IPS-18a (cell line): ENCODE measurements around the gene KCNQ1.

Experiments used
- H3K27ac ChIP-seq: one replicate; pipeline ENCODE4 v1.5.1; 2013; ENCODE audit warnings: low read length
- H3K27me3 ChIP-seq: one replicate; pipeline ENCODE4 v1.6.1; 2013; ENCODE audit warnings: mild to moderate bottlenecking, low read length; ENCODE audit not compliant: control insufficient read depth, insufficient read depth
- H3K36me3 ChIP-seq: one replicate; pipeline ENCODE4 v1.6.1; 2013; ENCODE audit warnings: low read depth, low read length; ENCODE audit not compliant: control insufficient read depth
- H3K4me1 ChIP-seq: one replicate; pipeline ENCODE4 v1.6.1; 2013; ENCODE audit warnings: low read depth, low read length; ENCODE audit not compliant: control insufficient read depth
- H3K4me3 ChIP-seq: one replicate; pipeline ENCODE4 v1.5.1; 2013; ENCODE audit warnings: low read length
- H3K9ac ChIP-seq: one replicate; pipeline ENCODE4 v1.6.1; 2013; ENCODE audit warnings: mild to moderate bottlenecking, low read length, moderate library complexity
- H3K9me3 ChIP-seq: one replicate; pipeline ENCODE4 v1.6.1; 2013; ENCODE audit warnings: low read depth, low read length; ENCODE audit not compliant: control insufficient read depth

Gene KCNQ1

DNA sequence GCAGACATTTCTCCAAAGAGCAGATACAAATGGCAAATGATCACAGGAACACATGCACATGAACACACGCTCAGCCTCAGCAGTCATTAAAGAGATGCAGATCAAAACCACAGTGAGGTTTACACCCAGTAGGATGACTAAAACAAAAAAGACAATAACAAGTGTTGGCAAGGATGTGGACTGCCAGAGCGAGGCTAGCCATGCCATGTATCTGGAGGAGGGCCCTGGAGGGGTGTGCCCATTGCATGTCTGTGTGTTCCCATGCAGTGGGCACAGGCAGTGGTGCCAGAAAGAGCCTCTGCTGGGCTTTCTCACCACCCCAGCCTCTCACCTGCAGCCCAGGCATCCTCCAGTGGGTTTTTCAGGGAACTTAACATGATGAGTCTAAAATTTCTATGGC, 309.2 kb downstream of the KCNQ1 start:
- peaks cover 66% of the 10 kb centered on the region for H3K27me3 ChIP-seq
- no peak overlapping the region for H3K27ac ChIP-seq
- no peaks in the 10 kb centered on the region for H3K4me1 ChIP-seq
- H3K9ac ChIP-seq: no peak overlapping the region
- no peaks in the 10 kb centered on the region for H3K36me3 ChIP-seq
- no peak overlapping the region for H3K4me3 ChIP-seq
- no peaks in the 10 kb centered on the region for H3K9me3 ChIP-seq

- Histone ChIP-seq H3K27me3 (peaks cover 66% of the 10 kb centered on the region), H3K4me1 (no peaks in the 10 kb centered on the region), H3K27ac (no peak overlapping the region), H3K9me3 (no peaks in the 10 kb centered on the region), H3K9ac (no peak overlapping the region), H3K4me3 (no peak overlapping the region), H3K36me3 (no peaks in the 10 kb centered on the region)
These were observed 310.3 kb downstream of the KCNQ1 start for GRCh38 chr11:2755071-2755470.

DNA sequence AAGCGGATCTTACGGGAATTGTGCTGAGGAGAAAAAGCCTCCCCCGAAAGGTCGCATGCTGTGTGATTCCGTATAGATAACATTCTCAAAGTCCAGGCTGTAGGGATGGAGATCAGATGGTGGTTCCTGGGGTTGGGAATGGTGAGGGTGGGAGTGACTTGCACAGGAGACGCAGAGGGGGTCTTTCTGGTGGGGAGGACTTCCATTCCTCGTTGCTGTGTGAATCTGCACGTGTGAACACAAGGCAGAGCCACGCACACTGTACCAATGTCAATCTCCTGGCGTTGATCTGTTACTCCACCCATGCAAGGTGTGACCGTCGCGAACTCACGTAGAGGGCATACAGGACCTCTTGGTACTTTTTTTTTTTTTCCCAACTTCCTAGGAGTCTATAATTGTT, 313.9 kb downstream of the KCNQ1 start:
- Histone ChIP-seq H3K9ac (no peak overlapping the region), H3K27me3 (peaks cover 44% of the 10 kb centered on the region), H3K4me1 (no peaks in the 10 kb centered on the region), H3K9me3 (no peaks in the 10 kb centered on the region), H3K36me3 (no peaks in the 10 kb centered on the region), H3K4me3 (no peak overlapping the region), H3K27ac (no peak overlapping the region)

DNA sequence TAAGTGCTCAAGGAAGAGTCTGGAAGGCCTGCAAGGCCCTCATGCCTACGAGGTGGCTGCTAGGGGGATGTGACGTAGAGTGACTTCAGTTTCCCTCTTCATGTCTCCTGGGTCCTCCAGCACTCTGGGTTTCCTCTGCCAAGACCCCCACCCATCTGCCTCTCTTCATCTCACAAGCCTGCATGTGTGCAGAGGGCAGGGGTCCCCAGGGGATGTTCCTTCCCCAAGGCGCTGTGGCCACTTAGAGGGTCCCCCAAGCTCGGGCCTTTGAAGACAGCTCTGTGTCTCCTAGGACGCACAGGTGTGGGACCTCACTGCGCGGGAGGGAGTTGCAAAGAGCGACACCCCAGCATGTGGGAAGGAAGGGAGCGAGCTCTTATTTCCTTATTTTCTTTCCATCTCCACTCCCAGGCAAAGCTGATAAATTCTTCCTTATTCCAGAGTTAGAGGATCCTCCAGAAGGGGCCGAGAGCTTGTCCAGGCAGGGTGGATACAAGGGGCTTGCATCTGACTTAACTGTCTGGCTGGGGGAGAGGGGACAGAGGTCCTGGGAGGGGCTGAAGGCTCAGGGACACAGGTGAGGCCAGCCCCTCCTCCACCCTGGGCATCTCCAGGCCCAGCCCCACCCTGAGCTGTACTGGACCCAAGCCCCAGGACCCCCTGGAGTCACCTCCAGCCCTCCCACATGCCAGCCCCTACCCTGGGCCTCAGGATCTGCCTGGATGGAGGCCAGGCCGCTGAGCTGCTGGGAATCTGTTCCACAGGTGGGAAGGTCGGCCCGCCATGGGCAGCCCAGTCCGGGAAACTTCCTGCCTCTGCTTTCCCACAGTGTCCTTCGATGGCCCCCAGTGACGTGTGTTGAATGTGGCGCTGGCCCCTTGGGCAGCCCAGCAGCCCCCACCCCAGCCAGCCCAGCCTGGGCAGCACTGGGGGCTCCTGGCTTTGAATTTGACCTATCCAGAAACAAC, 314.7 kb downstream of the KCNQ1 start:
- no peaks in the 10 kb centered on the region for H3K4me1 ChIP-seq
- peaks cover 36% of the 10 kb centered on the region for H3K27me3 ChIP-seq
- H3K9ac ChIP-seq: no peak overlapping the region
- H3K4me3 ChIP-seq: no peak overlapping the region
- H3K36me3 ChIP-seq: no peaks in the 10 kb centered on the region
- no peaks in the 10 kb centered on the region for H3K9me3 ChIP-seq
- no peak overlapping the region for H3K27ac ChIP-seq

GRCh38 chr11:2760196-2760871, 315.5 kb downstream of the KCNQ1 start:
- Histone ChIP-seq H3K27ac (no peak overlapping the region), H3K27me3 (peaks cover 35% of the 10 kb centered on the region), H3K36me3 (no peaks in the 10 kb centered on the region)

GRCh38 chr11:2761131-2762030, 316.6 kb downstream of the KCNQ1 start:
- Histone ChIP-seq H3K36me3 (no peaks in the 10 kb centered on the region), H3K9ac (no peak overlapping the region), H3K9me3 (no peaks in the 10 kb centered on the region), H3K4me1 (no peaks in the 10 kb centered on the region), H3K27ac (no peak overlapping the region), H3K4me3 (no peak overlapping the region), H3K27me3 (peaks cover 44% of the 10 kb centered on the region)

More at GRCh38 chr11:2760196-2760871, 315.5 kb downstream of the KCNQ1 start:
- Histone ChIP-seq H3K9ac (no peak overlapping the region), H3K4me1 (no peaks in the 10 kb centered on the region), H3K4me3 (no peak overlapping the region), H3K9me3 (no peaks in the 10 kb centered on the region)

DNA sequence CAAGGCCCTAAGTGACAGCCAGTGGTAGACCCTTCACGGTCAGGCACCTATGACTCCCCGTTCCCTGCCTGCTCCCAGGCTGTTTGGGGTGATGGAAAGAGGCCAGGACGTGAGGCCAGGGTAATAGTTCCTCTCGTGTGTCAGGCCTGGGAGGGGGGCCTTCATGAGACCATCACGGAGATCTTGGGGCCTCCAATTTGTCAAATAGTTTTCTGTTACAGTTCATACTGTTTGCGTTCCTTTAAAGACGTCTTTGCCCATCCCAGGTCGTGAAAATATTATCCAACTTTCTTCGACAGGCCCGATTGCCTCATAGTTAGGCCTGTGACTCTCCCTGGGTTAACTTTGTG, 317.2 kb downstream of the KCNQ1 start:
- no peaks in the 10 kb centered on the region for H3K4me1 ChIP-seq

DNA sequence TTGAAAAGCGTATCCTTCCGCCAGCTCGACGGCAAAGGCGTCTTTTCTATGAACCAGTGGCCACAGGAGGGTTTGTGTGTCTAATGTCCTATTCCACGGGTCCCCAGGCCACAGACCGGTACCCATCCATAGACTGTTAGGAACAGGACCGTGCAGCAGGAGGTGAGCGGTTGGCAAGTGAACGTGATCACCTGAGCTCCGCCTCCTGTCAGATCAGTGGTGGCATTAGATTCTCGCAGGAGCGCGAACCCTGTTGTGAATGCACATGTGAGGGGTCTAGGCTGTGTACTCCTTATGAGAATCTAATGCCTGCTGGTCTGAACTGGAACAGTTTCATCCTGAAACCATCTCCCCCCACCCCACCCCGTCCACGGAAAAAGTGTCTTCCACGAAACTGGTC, 317.6 kb downstream of the KCNQ1 start:
- Histone ChIP-seq H3K9me3 (no peaks in the 10 kb centered on the region), H3K36me3 (no peaks in the 10 kb centered on the region), H3K9ac (no peak overlapping the region), H3K27ac (no peak overlapping the region), H3K27me3 (peaks cover 54% of the 10 kb centered on the region), H3K4me3 (no peak overlapping the region), H3K4me1 (no peaks in the 10 kb centered on the region)

More for the DNA sequence above, 317.2 kb downstream of the KCNQ1 start:
- Histone ChIP-seq H3K9me3 (no peaks in the 10 kb centered on the region), H3K27ac (no peak overlapping the region), H3K9ac (no peak overlapping the region), H3K27me3 (peaks cover 50% of the 10 kb centered on the region), H3K4me3 (no peak overlapping the region), H3K36me3 (no peaks in the 10 kb centered on the region)

DNA sequence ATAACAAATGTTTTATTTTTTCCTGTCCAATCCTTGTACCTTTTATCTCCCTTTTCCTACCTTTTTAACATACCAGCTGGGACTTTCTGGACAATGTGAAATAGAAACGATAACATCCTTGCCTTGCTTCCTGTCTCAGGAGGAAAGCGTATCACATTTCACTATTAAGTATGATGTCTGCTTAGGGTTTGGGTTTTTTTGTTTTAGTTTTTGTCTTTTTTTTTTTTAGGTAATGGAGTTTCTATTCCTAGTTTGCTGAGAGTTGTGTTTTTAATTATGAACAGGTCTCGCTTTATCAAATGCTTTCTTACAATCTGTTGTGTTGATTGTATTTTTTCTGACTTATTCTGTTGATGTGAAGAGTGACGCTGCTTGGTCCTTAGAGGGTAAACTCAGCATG, 319.2 kb downstream of the KCNQ1 start:
- Histone ChIP-seq H3K27ac (no peak overlapping the region), H3K9ac (no peak overlapping the region), H3K27me3 (peaks cover 54% of the 10 kb centered on the region), H3K4me3 (no peak overlapping the region), H3K9me3 (no peaks in the 10 kb centered on the region), H3K36me3 (no peaks in the 10 kb centered on the region), H3K4me1 (no peaks in the 10 kb centered on the region)

- Histone ChIP-seq H3K4me3 (no peak overlapping the region), H3K9me3 (no peaks in the 10 kb centered on the region), H3K4me1 (no peaks in the 10 kb centered on the region), H3K27ac (no peak overlapping the region), H3K36me3 (no peaks in the 10 kb centered on the region), H3K27me3 (peaks cover 58% of the 10 kb centered on the region), H3K9ac (no peak overlapping the region)
These were observed 320.7 kb downstream of the KCNQ1 start for GRCh38 chr11:2765491-2765890.

DNA sequence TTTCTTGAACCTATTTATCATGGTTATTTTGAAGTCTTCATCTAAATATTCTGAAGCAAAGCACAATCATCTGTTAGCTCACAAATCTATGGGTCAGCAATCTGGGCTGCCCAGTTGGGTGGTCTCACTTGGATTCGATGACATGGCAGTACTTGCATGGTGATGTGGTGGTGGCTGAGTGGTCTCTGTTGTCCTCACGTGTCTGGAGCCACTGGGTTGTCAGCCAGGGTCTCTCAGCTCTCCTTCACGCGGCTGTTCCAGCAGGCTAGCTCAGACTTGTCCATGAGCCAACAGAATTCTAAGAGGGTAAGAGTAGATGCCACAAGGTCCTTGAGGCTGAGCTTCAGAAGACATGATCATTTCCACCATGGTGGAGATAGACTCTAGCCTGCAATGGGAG, 321.4 kb downstream of the KCNQ1 start:
- Histone ChIP-seq H3K9ac (no peak overlapping the region), H3K27ac (no peak overlapping the region), H3K9me3 (no peaks in the 10 kb centered on the region), H3K4me1 (no peaks in the 10 kb centered on the region), H3K27me3 (peaks cover 65% of the 10 kb centered on the region), H3K36me3 (no peaks in the 10 kb centered on the region), H3K4me3 (no peak overlapping the region)
